Mesodermal cell (in vitro differentiated cells): ENCODE data around the gene EXOSC9.

ENCODE experiments used
- H3K27ac ChIP-seq: 2 replicates; pipeline ENCODE4 v1.7.0; 2013; ENCODE audit warnings: mild to moderate bottlenecking, low read depth, low read length, moderate library complexity; ENCODE audit not compliant: severe bottlenecking
- H3K36me3 ChIP-seq: 2 replicates; pipeline ENCODE4 v1.7.1; 2013; ENCODE audit warnings: mild to moderate bottlenecking, low read length, moderate library complexity; ENCODE audit not compliant: control insufficient read depth, insufficient read depth
- H3K4me1 ChIP-seq: one replicate; pipeline ENCODE4 v1.7.1; 2013; ENCODE audit warnings: mild to moderate bottlenecking, low read length; ENCODE audit not compliant: insufficient read depth, control insufficient read depth, poor library complexity, severe bottlenecking
- H3K4me3 ChIP-seq: 2 replicates; pipeline ENCODE4 v1.7.0; 2013; ENCODE audit warnings: low read length, control low read depth, mild to moderate bottlenecking; ENCODE audit not compliant: insufficient read depth, poor library complexity, severe bottlenecking; ENCODE audit errors: extremely low read depth
- H3K9me3 ChIP-seq: 2 replicates; pipeline ENCODE4 v1.7.1; 2013; ENCODE audit warnings: mild to moderate bottlenecking, low read length, moderate library complexity; ENCODE audit not compliant: control insufficient read depth
- WGBS, 2 experiments: methylation state at CpG; one replicate each; pipeline ENCODE4 v1.1.5; 2013; ENCODE audit warnings: missing lambda C conversion rate in 2 of 2; ENCODE audit not compliant: insufficient coverage in 2 of 2; 5-methylcytosine and 5-hydroxymethylcytosine counted together

The EXOSC9 gene

GRCh38 chr4:121806411-121806810 is 5.3 kb downstream of the EXOSC9 start:
- Histone ChIP-seq H3K4me3 (no peak overlapping the region), H3K9me3 (no peaks in the 10 kb centered on the region), H3K36me3 (peaks cover 82% of the 10 kb centered on the region), H3K4me1 (no peaks in the 10 kb centered on the region), H3K27ac (no peak overlapping the region)
- WGBS, 2 experiments, result 96% methylated on average over 4 of the region's 4 CpGs; no CpG with 5 or more reads in 1 of the 2 experiments

GRCh38 chr4:121811122-121811521 is 10.0 kb downstream of the EXOSC9 start:
- Histone ChIP-seq H3K4me3 (no peak overlapping the region), H3K4me1 (no peaks in the 10 kb centered on the region), H3K27ac (no peak overlapping the region), H3K36me3 (peaks cover 84% of the 10 kb centered on the region), H3K9me3 (no peaks in the 10 kb centered on the region)

- no peaks in the 10 kb centered on the region for H3K9me3 ChIP-seq
- peaks cover 78% of the 10 kb centered on the region for H3K36me3 ChIP-seq
- WGBS, 2 experiments, result 100% methylated on average over 1 of the region's 2 CpGs; no CpG with 5 or more reads in 1 of the 2 experiments
- no peak overlapping the region for H3K27ac ChIP-seq
- H3K4me3 ChIP-seq, result no peak overlapping the region
- H3K4me1 ChIP-seq, result no peaks in the 10 kb centered on the region
Observed at GRCh38 chr4:121814756-121815155, 13.6 kb downstream of the EXOSC9 start.

GRCh38 chr4:121817006-121817405 is 15.9 kb downstream of the EXOSC9 start:
- no CpG with 5 or more reads among the region's 3 CpGs for WGBS, 2 experiments
- Histone ChIP-seq H3K4me3 (no peak overlapping the region), H3K9me3 (no peaks in the 10 kb centered on the region), H3K27ac (no peak overlapping the region), H3K36me3 (peaks cover 80% of the 10 kb centered on the region), H3K4me1 (no peaks in the 10 kb centered on the region)

GRCh38 chr4:121817701-121818100 is 16.6 kb downstream of the EXOSC9 start:
- Histone ChIP-seq H3K36me3 (peaks cover 78% of the 10 kb centered on the region), H3K9me3 (no peaks in the 10 kb centered on the region), H3K4me3 (no peak overlapping the region), H3K4me1 (no peaks in the 10 kb centered on the region), H3K27ac (no peak overlapping the region)
- WGBS, 2 experiments, result no CpG with 5 or more reads among the region's 1 CpG

GRCh38 chr4:121818215-121818614 is 17.1 kb downstream of the EXOSC9 start:
- no peaks in the 10 kb centered on the region for H3K9me3 ChIP-seq
- WGBS, 2 experiments, result 30 to 53% methylated on average over 1 of the region's 1 CpG
- peaks cover 73% of the 10 kb centered on the region for H3K36me3 ChIP-seq
- no peak overlapping the region for H3K4me3 ChIP-seq
- no peak overlapping the region for H3K27ac ChIP-seq
- no peaks in the 10 kb centered on the region for H3K4me1 ChIP-seq

GRCh38 chr4:121819216-121819965 is 18.3 kb downstream of the EXOSC9 start:
- no CpG with 5 or more reads among the region's 1 CpG for WGBS, 2 experiments
- Histone ChIP-seq H3K4me1 (no peaks in the 10 kb centered on the region), H3K36me3 (peaks cover 65% of the 10 kb centered on the region), H3K4me3 (no peak overlapping the region), H3K27ac (no peak overlapping the region), H3K9me3 (no peaks in the 10 kb centered on the region)

- no peaks in the 10 kb centered on the region for H3K9me3 ChIP-seq
- WGBS, 2 experiments, result 80% methylated on average over 1 of the region's 1 CpG; no CpG with 5 or more reads in 1 of the 2 experiments
- peaks cover 46% of the 10 kb centered on the region for H3K36me3 ChIP-seq
- H3K27ac ChIP-seq, result no peak overlapping the region
- peak overlapping the region; percentile 85 for H3K4me3 ChIP-seq
- H3K4me1 ChIP-seq, result no peaks in the 10 kb centered on the region
Observed at GRCh38 chr4:121822047-121822446, 20.9 kb downstream of the EXOSC9 start.

- Histone ChIP-seq H3K9me3 (no peaks in the 10 kb centered on the region), H3K4me1 (no peaks in the 10 kb centered on the region), H3K36me3 (peaks cover 46% of the 10 kb centered on the region), H3K4me3 (peak overlapping the region; percentile 85), H3K27ac (peak overlapping the region; percentile 42)
- 0% methylated on average over 29 to 30 of the region's 30 CpGs for WGBS, 2 experiments
Observed at GRCh38 chr4:121822796-121823504, 21.8 kb downstream of the EXOSC9 start.

GRCh38 chr4:121823505-121824170 is 22.5 kb downstream of the EXOSC9 start, which contains the start of gene CCNA2:
Gene CCNA2 (minus strand): TSS chr4:121823883. CDS start chr4:121823628, 255 bp downstream.
- H3K4me3 ChIP-seq, result peak within 1 kb of the TSS; percentile 85
- H3K27ac ChIP-seq, result peak within 1 kb of the TSS; percentile 42
- H3K36me3 ChIP-seq, result peaks cover 41% of the 10 kb centered on the region
- H3K4me1 ChIP-seq, result no peaks in the 10 kb centered on the region
- no peaks in the 10 kb centered on the region for H3K9me3 ChIP-seq
- 0% methylated on average over 58 to 63 of the region's 63 CpGs for WGBS, 2 experiments
